ENCODE data around the gene NAXD. TPM values are rescaled to one million over a fixed set of nuclear protein-coding genes. Genes with fewer than 3 reads are reported as not detected.
"Not testable (repeated sequence)": the region's sequence is repeated elsewhere in the genome, so short reads cannot be mapped to it uniquely, and the experiment has no call there.

NAXD gene
- polyA plus RNA-seq, 1 donor = 37.0 TPM

DNA sequence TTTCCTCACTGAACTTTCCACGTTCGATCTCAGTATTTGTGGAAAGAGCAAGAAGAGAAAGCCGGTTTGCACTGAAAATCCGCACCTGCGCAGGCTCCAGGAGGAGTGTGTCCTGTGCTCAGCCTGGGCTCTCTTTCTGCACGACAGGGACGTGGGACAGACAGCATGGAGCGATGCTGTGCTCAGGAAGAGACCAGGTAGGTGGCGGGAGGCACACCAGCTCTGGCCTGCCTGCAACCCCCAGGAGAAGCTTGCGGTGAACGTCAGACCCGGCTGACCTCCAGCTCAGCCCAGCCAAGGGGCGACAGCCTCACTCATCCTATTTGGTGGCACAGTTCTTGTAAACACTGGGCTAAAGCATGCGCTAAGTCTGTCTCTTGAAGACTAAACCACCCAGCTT, 35.9 kb downstream of the NAXD start:
- Histone ChIP-seq H3K36me3 (ENCODE audit: control insufficient read depth, insufficient read depth, low read length) (peaks cover 53% of the 10 kb centered on the region), H3K9me3 (ENCODE audit: control insufficient read depth, low read depth, low read length) (no peaks in the 10 kb centered on the region), H3K27ac (ENCODE audit: low read length) (no peak overlapping the region), H3K4me3 (ENCODE audit: low read length) (no peak overlapping the region), H3K27me3 (ENCODE audit: control insufficient read depth, insufficient read depth, low read length) (no peaks in the 10 kb centered on the region), H3K4me1 (ENCODE audit: control insufficient read depth, insufficient read depth, low read length) (no peaks in the 10 kb centered on the region)
- no CpG with 5 or more reads among the region's 14 CpGs for WGBS (ENCODE audit: insufficient coverage, low lambda C conversion rate)
- DNase-seq = no peak

DNA sequence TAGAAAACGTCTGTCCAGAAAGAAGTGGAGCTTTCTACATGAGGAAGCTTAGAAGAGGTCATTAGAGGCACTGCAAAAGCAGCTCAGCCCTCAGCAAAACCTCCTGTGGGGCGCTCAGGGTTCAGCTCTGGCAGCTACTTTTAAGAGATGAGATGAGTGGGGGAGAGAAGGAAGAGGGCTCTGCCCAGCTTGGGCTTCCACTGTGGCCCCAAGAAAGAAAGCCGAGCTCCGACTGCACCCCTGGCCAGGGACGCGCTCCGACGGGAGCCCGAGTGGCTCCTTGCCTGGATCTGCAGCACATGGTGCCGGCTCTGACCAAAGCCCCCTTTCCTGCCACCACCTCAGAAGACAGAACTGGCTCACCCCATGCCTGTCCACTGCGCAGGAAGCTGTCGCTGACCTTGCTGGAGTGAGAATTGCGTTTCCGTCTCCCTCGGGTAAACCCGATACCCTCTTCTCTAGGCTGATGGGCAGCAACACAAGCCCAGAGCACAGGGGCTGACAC, 36.4 kb downstream of the NAXD start:
- Histone ChIP-seq H3K27ac (ENCODE audit: low read length) (no peak overlapping the region), H3K27me3 (ENCODE audit: control insufficient read depth, insufficient read depth, low read length) (no peaks in the 10 kb centered on the region), H3K4me3 (ENCODE audit: low read length) (no peak overlapping the region), H3K36me3 (ENCODE audit: control insufficient read depth, insufficient read depth, low read length) (peaks cover 53% of the 10 kb centered on the region), H3K9me3 (ENCODE audit: control insufficient read depth, low read depth, low read length) (no peaks in the 10 kb centered on the region), H3K4me1 (ENCODE audit: control insufficient read depth, insufficient read depth, low read length) (no peaks in the 10 kb centered on the region)
- no peak for DNase-seq
- no CpG with 5 or more reads among the region's 16 CpGs for WGBS (ENCODE audit: insufficient coverage, low lambda C conversion rate)

DNA sequence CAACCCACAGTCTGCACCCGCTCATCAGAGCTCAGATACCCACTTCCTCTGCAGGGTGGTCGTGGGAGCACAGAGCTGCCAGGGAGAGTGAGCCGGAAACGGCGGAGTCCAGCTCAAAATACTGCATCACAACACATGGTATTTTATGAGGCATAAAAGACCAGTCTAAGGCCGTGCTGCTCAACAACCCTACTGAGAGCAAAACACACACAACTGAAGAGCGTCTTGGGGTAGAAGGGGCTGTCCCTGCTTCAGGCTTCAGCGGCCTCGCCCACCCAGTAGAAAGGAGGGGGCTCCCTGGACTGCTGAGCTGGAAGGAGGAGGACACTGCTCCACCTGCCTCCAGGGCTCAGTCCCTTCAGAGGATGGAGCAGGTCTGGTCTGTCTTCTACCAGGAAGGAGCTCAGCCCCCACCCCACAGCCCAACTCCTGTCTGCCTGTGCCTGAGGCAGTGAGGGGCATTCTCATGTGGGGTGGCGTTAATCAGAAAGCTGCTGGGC, 36.9 kb downstream of the NAXD start:
- no peaks in the 10 kb centered on the region for H3K4me1 ChIP-seq (ENCODE audit: control insufficient read depth, insufficient read depth, low read length)
- no peaks in the 10 kb centered on the region for H3K27me3 ChIP-seq (ENCODE audit: control insufficient read depth, insufficient read depth, low read length)
- no peak overlapping the region for H3K4me3 ChIP-seq (ENCODE audit: low read length)
- H3K9me3 ChIP-seq (ENCODE audit: control insufficient read depth, low read depth, low read length) = no peaks in the 10 kb centered on the region
- 100% methylated on average over 1 of the region's 10 CpGs for WGBS (ENCODE audit: insufficient coverage, low lambda C conversion rate)
- DNase-seq = no peak
- H3K36me3 ChIP-seq (ENCODE audit: control insufficient read depth, insufficient read depth, low read length) = peaks cover 53% of the 10 kb centered on the region
- no peak overlapping the region for H3K27ac ChIP-seq (ENCODE audit: low read length)

DNA sequence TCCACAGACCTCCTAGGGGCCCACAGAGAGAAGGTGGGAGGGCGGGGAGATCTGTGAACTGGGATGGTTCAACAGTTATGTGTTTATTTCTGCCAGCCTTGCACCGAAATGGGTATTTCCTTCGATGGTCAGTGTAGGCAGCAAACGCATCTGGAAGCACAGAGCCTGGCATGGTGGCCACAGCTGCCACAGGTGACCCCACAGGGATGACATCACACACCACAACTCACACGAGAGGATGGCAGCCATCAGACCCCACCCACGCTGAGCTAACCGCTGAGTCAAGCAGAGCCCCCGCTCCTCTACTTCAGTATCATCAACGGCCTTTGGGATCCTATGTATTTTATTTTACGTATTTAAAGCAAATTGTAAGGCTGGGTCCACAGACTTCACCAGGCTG, 37.4 kb downstream of the NAXD start:
- no CpG with 5 or more reads among the region's 10 CpGs for WGBS (ENCODE audit: insufficient coverage, low lambda C conversion rate)
- no peak for DNase-seq
- no peak overlapping the region for H3K27ac ChIP-seq (ENCODE audit: low read length)
- H3K27me3 ChIP-seq (ENCODE audit: control insufficient read depth, insufficient read depth, low read length) = no peaks in the 10 kb centered on the region
- H3K4me3 ChIP-seq (ENCODE audit: low read length) = no peak overlapping the region
- no peaks in the 10 kb centered on the region for H3K9me3 ChIP-seq (ENCODE audit: control insufficient read depth, low read depth, low read length)
- H3K36me3 ChIP-seq (ENCODE audit: control insufficient read depth, insufficient read depth, low read length) = peaks cover 55% of the 10 kb centered on the region
- H3K4me1 ChIP-seq (ENCODE audit: control insufficient read depth, insufficient read depth, low read length) = no peaks in the 10 kb centered on the region

DNA sequence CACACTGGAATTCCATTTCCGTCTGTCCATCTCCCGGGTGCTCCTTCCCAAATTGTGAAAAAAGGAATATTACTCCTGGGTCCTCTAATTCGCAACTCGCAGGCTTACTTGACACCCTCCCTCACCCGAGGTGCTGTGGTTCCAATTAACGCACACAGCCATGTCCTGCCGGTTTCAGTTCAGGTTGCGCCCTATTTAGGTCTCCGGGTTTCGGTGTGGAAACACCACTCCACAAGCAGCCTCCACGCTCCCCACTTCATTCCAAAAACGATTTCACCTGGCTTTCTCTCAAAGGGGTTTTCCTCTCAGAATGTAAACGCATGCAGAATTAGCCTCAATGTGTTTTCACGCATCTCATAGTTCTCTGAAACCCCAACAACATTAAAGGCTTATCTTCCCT, 37.9 kb downstream of the NAXD start:
- WGBS (ENCODE audit: insufficient coverage, low lambda C conversion rate) = no CpG with 5 or more reads among the region's 14 CpGs
- no peaks in the 10 kb centered on the region for H3K9me3 ChIP-seq (ENCODE audit: control insufficient read depth, low read depth, low read length)
- H3K36me3 ChIP-seq (ENCODE audit: control insufficient read depth, insufficient read depth, low read length) = peaks cover 60% of the 10 kb centered on the region
- DNase-seq = no peak
- no peaks in the 10 kb centered on the region for H3K27me3 ChIP-seq (ENCODE audit: control insufficient read depth, insufficient read depth, low read length)
- no peaks in the 10 kb centered on the region for H3K4me1 ChIP-seq (ENCODE audit: control insufficient read depth, insufficient read depth, low read length)
- no peak overlapping the region for H3K27ac ChIP-seq (ENCODE audit: low read length)
- no peak overlapping the region for H3K4me3 ChIP-seq (ENCODE audit: low read length)

DNA sequence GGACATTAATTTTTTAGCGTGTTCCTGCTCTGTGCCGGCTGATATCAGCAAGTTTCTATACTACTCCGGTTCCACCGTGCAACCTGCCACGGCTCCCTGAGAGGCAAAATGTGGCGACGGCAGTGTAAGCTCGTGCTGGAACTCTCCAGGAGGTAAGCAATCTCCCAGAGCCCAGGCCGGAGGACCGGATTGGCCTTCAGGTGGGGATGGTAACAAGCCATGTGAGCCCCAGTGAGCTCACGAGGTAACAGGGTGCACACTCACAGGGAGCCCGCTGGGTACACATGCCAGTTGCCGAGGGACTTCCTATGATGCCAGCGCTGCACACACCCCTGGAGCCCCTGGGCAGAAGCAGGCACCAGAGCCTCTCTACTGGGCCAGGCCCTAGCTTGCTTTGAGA, 38.5 kb downstream of the NAXD start:
- WGBS (ENCODE audit: insufficient coverage, low lambda C conversion rate) = no CpG with 5 or more reads among the region's 14 CpGs
- H3K27ac ChIP-seq (ENCODE audit: low read length) = no peak overlapping the region
- H3K4me3 ChIP-seq (ENCODE audit: low read length) = no peak overlapping the region
- DNase-seq = no peak
- H3K9me3 ChIP-seq (ENCODE audit: control insufficient read depth, low read depth, low read length) = no peaks in the 10 kb centered on the region
- H3K36me3 ChIP-seq (ENCODE audit: control insufficient read depth, insufficient read depth, low read length) = peaks cover 57% of the 10 kb centered on the region
- no peaks in the 10 kb centered on the region for H3K4me1 ChIP-seq (ENCODE audit: control insufficient read depth, insufficient read depth, low read length)
- H3K27me3 ChIP-seq (ENCODE audit: control insufficient read depth, insufficient read depth, low read length) = no peaks in the 10 kb centered on the region

DNA sequence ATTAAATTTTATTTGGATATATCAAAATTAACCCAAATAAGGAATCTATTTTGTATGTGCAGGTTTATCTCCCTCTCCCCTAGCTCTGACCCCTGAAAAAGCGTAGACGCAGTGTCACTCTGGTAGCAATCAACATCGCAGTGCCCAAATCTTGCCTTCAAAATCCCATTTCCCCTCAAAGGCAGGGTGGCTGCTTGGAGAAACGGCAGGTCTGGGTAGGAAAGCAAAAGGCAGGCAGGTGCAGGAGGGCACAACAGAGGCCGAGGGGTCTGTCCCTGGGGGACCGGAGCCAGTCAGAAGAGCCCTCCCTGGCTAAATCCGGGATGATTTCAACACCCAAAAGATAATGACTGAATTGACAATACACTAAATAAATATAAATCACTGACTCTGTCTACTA, 41.9 kb downstream of the NAXD start:
- Histone ChIP-seq H3K9me3 (ENCODE audit: control insufficient read depth, low read depth, low read length) (peaks cover 8% of the 10 kb centered on the region), H3K36me3 (ENCODE audit: control insufficient read depth, insufficient read depth, low read length) (peaks cover 57% of the 10 kb centered on the region), H3K27me3 (ENCODE audit: control insufficient read depth, insufficient read depth, low read length) (no peaks in the 10 kb centered on the region), H3K27ac (ENCODE audit: low read length) (no peak overlapping the region), H3K4me3 (ENCODE audit: low read length) (no peak overlapping the region), H3K4me1 (ENCODE audit: control insufficient read depth, insufficient read depth, low read length) (no peaks in the 10 kb centered on the region)
- WGBS (ENCODE audit: insufficient coverage, low lambda C conversion rate) = no CpG with 5 or more reads among the region's 7 CpGs
- no peak for DNase-seq

DNA sequence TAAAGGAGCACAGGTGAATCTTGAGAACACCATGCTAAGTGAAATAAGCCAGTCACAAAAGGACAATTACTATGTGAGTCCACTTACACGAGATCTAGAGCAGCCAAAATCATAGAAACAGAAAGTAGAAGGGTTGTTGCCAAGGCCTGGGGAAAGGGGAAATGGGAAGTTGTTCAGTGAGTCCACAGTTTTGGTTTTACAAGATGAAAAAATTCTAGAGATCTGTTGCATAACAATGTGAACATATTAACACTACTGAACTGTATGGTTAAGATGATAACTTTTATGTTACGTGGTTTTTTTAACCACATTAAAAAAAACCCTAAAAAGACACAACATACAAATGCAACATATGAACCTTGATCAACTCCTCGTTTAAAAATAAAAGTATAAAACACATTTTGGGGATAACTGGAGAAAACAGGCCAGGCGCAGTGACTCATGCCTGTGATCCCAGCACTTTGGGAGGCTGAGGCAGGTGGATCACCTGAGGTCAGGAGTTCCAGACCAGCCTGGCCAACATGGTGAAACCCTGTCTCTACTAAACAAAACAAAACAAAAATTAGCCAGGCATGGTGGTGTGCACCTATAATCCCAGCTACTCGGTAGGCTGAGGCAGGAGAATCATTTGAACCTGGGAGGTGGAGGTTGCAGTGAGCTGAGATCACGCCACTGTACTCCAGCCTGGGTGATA, 43.0 kb downstream of the NAXD start:
- H3K27me3 ChIP-seq (ENCODE audit: control insufficient read depth, insufficient read depth, low read length); H3K9me3 ChIP-seq (ENCODE audit: control insufficient read depth, low read depth, low read length); H3K4me3 ChIP-seq (ENCODE audit: low read length); H3K27ac ChIP-seq (ENCODE audit: low read length); H3K4me1 ChIP-seq (ENCODE audit: control insufficient read depth, insufficient read depth, low read length); DNase-seq: not testable (repeated sequence)
- no CpG with 5 or more reads among the region's 6 CpGs for WGBS (ENCODE audit: insufficient coverage, low lambda C conversion rate)
- peaks cover 62% of the 10 kb centered on the region for H3K36me3 ChIP-seq (ENCODE audit: control insufficient read depth, insufficient read depth, low read length)

DNA sequence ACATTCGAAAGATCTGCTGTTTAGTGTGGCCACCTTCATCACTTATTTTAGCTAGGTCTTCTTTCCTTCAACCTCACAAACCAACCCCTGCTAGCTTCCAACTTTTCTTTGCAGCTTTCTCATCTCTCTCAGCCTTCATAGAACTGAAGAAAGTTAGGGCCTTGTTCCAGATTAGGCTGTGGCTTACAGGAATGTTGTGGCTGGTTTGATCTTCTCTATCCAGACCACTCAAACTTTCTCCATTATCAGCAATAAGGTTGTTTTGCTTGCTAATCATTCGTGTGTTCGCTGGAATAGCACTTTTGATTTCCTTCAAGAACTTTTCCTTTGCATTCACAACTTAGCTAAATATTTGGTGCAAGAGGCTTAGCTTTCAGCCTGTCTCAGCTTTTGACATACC, 45.9 kb downstream of the NAXD start:
- H3K4me1 ChIP-seq (ENCODE audit: control insufficient read depth, insufficient read depth, low read length) = no peaks in the 10 kb centered on the region
- H3K9me3 ChIP-seq (ENCODE audit: control insufficient read depth, low read depth, low read length) = peaks cover 10% of the 10 kb centered on the region
- DNase-seq = no peak
- peaks cover 70% of the 10 kb centered on the region for H3K36me3 ChIP-seq (ENCODE audit: control insufficient read depth, insufficient read depth, low read length)
- 90% methylated on average over 2 of the region's 3 CpGs for WGBS (ENCODE audit: insufficient coverage, low lambda C conversion rate)
- no peaks in the 10 kb centered on the region for H3K27me3 ChIP-seq (ENCODE audit: control insufficient read depth, insufficient read depth, low read length)
- H3K4me3 ChIP-seq (ENCODE audit: low read length) = no peak overlapping the region
- H3K27ac ChIP-seq (ENCODE audit: low read length) = no peak overlapping the region

DNA sequence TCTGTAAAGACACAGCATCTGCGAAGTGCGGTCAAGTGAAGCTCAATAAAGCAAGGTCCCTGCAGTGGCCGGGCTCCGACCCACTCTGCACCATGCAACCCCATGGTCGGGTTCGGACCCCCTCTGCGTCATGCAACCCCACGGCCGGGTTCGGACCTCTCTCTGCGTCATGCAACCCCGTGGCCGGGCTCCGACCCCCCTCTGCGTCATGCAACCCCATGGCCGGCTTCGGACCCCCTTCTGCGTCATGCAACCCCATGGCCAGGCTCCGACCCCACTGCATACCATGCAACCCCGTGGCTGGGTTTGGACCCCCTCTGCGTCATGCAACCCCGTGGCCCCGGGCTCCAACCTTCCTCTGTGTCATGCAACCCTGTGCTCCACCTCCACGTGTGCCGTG, 46.7 kb downstream of the NAXD start:
- H3K27ac ChIP-seq (ENCODE audit: low read length) = no peak overlapping the region
- no peaks in the 10 kb centered on the region for H3K4me1 ChIP-seq (ENCODE audit: control insufficient read depth, insufficient read depth, low read length)
- peaks cover 79% of the 10 kb centered on the region for H3K36me3 ChIP-seq (ENCODE audit: control insufficient read depth, insufficient read depth, low read length)
- DNase-seq = no peak
- H3K27me3 ChIP-seq (ENCODE audit: control insufficient read depth, insufficient read depth, low read length) = no peaks in the 10 kb centered on the region
- H3K4me3 ChIP-seq (ENCODE audit: low read length) = no peak overlapping the region
- 83% methylated on average over 1 of the region's 25 CpGs for WGBS (ENCODE audit: insufficient coverage, low lambda C conversion rate)
- H3K9me3 ChIP-seq (ENCODE audit: control insufficient read depth, low read depth, low read length) = peaks cover 10% of the 10 kb centered on the region
